ENCODE data around the gene INCENP.
"Not testable (repeated sequence)": the region's sequence is repeated elsewhere in the genome, so short reads cannot be mapped to it uniquely, and the experiment has no call there.

The INCENP gene

DNA sequence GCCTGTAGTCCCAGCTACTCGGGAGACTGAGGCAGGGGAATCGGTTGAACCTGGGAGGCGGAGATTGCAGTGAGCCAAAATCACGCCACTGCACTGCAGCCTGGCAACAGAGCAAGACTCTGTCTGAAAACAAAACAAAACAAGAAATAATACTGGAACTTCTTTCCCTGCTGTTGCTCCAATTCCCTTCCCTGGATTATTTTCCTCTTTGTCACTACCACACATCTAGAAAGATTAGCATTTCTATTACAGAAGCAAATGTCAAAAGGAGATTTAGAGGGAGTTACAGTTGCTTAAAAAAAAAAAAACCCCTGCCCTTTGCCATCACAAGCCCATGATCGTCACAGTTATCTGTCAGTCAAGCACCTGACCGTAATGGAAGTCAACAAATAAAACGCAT is 48.5 kb downstream of the INCENP start:
- no peak for DNase-seq

DNA sequence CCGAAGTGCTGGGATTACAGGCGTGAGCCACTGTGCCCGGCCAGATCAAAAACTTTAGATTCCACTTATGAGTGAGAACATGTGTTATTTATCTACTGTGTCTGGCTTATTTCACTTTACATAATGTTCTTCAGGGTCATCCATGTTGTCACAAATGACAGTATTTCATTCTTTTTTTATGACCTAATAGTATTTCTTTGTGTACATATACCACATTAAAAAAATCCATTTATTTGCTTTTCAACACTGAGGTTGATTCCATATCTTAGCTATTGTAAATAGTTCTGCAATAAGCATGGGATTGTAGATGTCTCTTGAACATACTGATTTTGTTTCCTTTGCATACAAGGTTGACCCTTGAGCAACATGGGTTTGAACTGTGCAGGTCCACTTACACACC is 53.0 kb downstream of the INCENP start:
- no peak for DNase-seq

DNA sequence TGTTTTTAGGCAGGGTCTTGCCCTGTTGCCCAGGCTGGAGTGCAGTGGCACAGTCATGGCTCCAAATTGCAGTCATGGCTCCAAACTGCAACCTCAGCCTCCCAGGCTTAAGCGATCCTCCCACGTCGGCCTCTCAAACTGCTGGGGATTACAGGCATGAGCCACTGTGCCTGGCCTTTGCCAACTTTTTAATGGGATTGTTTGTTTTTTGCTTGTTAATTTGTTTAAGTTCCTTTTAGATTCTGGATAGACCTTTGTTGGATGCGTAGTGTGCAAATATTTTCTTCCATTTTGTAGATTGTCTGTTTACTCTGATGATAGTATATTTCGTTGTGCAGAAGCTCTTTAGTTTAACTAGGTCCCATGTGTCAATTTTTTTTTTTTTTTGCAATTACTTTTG is 56.2 kb downstream of the INCENP start:
- no peak for DNase-seq

DNA sequence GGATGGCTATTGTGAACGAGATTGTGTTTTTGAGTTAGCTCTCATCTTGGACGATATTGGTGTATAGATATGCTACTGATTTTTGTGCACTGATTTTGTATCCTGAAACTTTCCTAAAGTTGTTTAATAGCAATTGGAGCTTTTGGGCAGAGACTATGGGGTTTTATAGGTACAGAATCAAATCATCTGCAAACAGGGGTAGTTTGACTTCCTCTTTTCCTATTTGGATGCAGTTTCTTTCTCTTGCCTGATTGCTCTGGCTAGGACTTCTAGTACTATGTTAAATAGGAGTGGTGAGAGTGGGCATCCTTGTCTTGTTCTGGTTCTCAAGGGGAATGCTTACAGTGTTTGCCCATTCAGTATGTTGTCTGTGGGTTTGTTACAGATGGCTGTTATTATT is 57.3 kb downstream of the INCENP start:
- DNase-seq, result no peak

DNA sequence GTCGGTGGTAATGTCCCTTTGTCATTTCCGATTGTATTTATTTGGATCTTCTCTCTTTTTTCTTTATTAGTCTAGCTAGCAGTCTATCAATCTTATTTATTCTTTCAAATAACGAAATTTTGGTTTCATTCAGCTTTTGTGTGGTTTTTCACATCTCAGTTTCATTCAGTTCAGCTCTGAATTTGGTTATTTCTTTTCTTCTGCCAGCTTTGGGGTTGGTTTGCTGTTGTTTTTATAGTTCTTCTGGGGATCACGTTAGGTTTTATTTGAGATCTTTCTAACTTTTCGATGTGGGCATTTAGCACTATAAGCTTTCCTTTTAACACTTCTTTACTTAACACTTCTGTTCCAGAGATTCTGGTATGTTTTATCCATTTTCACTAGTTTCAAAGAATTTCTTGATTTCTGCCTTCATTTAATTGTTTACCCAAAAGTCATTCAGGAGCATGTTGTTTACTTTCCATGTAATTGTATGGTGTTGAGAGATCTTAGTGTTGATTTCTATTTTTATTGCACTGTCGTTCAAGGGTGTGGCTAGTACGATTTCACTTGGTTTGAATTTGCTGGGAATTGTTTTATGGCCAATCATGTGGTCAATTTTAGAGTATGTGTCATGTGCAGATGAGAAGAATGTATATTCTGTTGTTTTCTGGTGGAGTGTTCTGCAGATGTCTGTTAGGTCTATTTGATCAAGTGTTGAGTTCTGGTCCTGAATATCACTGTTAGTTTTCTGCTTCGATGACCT is 58.5 kb downstream of the INCENP start:
- no peak for DNase-seq

DNA sequence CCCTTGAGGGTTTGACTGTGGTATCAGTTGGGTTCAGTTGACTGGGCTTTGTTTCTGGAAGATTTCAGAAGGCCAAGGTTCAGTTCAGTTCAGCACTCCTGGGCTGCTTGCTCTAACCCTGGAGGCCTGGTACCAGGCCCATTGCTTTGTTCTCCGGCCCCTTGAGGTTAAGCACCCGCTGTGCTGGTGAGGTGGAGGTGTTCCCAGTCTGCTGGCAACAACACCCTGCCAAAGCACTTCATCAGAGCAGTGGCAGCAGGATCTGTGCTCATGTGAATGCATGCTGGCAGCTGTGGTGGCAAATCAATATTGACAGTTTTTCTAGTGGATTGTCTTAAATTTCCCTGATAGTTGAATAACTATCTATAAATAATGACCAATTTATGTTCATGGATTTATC is 62.4 kb downstream of the INCENP start:
- DNase-seq, result no peak

DNA sequence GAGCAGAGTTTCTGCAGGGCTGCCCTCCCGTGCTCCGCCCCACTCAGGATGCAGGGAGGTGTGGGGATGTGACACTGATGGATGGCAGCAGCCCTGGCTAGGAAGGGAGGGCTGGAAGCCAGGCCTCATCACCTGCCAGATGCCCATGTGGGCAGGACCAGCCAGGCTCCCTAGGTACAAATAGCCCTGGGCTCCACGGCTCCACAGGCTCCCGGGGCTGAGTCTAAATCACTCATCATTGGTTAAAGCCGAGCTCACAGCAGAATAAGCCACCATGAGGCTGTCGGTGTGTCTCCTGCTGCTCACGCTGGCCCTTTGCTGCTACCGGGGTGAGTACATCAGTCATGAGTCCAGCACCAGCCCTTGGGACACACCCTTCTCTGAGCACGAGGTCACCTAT is 66.2 kb downstream of the INCENP start, which contains the start of gene SCGB1D1:
Gene SCGB1D1, plus strand, starts transcription at position 206 of the 400 bp plus-strand sequence. Its CDS starts 69 bp downstream, at position 275.
- no peak for DNase-seq

DNA sequence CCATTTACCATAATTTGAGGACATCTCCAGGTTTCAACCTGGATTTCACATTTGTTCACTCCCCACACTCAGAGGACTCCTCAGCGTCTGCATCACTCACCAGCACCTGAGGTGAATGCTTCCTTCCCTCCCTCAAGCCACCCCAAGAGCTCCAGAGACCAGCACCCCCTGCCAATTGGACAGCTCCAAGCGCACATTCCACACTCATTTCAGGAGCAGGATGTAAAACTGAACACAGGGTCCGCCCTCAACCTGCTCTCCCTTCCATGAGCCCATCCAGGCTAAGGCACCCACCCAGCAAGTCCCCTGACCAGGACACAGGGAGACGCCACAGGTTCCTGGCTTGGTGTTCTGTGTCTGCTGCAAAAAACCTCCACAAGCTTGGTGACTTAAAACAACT is 70.1 kb downstream of the INCENP start:
- DNase-seq, result no peak

DNA sequence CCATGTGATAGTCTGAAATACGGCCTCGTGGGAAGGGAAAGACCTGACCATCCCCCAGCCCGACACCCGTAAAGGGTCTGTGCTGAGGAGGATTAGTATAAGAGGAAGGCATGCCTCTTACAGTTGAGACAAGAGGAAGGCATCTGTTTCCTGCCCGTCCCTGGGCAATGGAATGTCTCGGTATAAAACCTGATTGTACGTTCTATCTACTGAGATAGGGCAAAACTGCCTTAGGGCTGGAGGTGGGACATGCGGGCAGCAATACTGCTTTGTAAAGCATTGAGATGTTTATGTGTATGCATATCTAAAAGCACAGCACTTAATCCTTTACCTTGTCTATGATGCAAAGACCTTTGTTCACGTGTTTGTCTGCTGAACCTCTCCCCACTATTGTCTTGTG is 71.2 kb downstream of the INCENP start:
- not testable (repeated sequence) for DNase-seq

DNA sequence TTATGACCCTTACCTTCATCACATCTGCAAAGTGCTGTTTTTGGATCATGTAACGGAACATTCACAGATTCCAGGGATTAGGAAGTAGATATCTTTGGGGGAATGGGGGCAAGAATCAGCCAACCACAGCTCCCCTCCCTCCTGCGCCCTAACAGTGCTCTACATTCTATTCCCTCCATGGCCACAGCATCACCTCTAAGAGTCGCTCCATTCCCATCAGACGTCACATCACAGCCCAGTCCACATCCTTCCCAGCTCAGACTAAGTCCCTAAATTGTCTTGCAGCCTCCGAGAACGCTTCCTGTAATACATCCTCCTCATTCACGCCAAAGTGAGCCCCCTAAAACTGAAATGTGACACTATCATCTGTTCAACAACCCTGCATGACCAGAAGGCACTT is 72.1 kb downstream of the INCENP start:
- no peak for DNase-seq

DNA sequence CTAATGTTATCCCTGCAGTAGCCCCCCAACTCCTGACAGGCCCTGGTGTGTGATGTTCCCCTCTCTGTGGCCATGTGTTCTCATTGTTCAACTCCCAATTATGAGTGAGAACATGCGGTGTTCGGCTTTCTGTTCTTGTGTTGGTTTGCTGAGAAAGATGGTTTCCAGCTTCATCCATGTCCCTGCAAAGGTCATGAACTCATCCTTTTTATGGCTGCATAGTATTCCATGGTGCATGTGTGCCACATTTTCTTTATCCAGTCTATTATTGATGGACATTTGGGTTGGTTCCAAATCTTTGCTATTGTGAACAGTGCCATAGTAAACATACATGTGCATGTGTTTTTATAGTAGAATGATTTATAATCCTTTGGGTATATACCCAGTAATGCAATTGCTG is 73.6 kb downstream of the INCENP start:
- DNase-seq, result not testable (repeated sequence)

DNA sequence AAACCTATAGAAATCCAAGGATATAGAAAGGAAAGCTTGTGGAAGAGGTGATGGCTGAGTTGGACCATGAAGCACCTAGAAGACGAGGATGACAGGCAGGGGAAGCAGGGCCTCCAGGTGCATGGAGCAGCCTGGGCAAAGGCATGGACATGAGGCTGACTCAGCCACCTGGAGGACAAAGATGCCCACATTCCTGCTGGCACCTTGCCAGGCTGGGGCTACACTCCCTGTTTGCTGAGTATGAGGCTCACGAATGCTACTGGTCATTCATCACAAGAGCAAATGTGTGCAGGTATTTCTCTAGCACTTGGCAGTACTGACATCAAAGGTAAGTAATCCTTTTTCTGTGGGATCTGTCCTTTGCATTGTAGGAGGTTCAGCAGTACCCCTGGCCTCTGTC is 77.6 kb downstream of the INCENP start:
- DNase-seq, result no peak
